K562 (cell line): ENCODE results near the gene NACAD.

Source experiments
- CTCF ChIP-seq, 3 experiments: IDR thresholded peaks in 2 of 3; conservative IDR thresholded peaks in 1 of 3; 2 replicates each; pipeline ENCODE4 v1.5.1; 2011 to 2012; ENCODE audit warnings: low read length in 3 of 3, mild to moderate bottlenecking in 3 of 3, control low read depth in 2 of 3, improper control_type of control experiment in 1 of 3, inconsistent platforms in 1 of 3, low read depth in 1 of 3, mixed read lengths in 1 of 3, moderate library complexity in 1 of 3; ENCODE audit not compliant: insufficient read depth in 2 of 3
- PHF21A ChIP-seq: fragments of 450-650 bp; IDR thresholded peaks from 2 replicates; pipeline ENCODE4 v1.6.1; 2017; ENCODE audit warnings: low read depth, borderline replicate concordance
- ZBTB49 ChIP-seq: sonication (generic); formaldehyde crosslinking; IDR thresholded peaks from 2 replicates; pipeline ENCODE4 v1.8.0; 2022; ENCODE audit warnings: missing genetic modification reagents, mild to moderate bottlenecking, borderline replicate concordance
- TF ChIP-seq, protein P1 (sequence below), 2 experiments: fragments of 450-650 bp in 1 of 2; sonication (generic) in 1 of 2; formaldehyde crosslinking in 1 of 2; IDR thresholded peaks; 2 replicates each; pipeline versions ENCODE4 v1.7.1 to v1.9.0; 2016 to 2022; ENCODE audit warnings: inconsistent platforms in 1 of 2, mild to moderate bottlenecking in 1 of 2, missing genetic modification reagents in 1 of 2

- 0 out of 6 replicates have a peak, but pooled peaks of 1 of the 3 experiments have one; percentile 19 for TF ChIP-seq CTCF (IDR thresholded peaks at IDR 0.05 in 2 of 3, conservative IDR thresholded peaks at IDR 0.05 in 1 of 3; ENCODE audit: insufficient read depth in 2 of 3, low read depth in 1 of 3, low read length in 3 of 3)
- no peak for TF ChIP-seq PHF21A
- TF ChIP-seq ZBTB49 (CRISPR knock-in tag), result no peak
- TF ChIP-seq, protein P1, sequence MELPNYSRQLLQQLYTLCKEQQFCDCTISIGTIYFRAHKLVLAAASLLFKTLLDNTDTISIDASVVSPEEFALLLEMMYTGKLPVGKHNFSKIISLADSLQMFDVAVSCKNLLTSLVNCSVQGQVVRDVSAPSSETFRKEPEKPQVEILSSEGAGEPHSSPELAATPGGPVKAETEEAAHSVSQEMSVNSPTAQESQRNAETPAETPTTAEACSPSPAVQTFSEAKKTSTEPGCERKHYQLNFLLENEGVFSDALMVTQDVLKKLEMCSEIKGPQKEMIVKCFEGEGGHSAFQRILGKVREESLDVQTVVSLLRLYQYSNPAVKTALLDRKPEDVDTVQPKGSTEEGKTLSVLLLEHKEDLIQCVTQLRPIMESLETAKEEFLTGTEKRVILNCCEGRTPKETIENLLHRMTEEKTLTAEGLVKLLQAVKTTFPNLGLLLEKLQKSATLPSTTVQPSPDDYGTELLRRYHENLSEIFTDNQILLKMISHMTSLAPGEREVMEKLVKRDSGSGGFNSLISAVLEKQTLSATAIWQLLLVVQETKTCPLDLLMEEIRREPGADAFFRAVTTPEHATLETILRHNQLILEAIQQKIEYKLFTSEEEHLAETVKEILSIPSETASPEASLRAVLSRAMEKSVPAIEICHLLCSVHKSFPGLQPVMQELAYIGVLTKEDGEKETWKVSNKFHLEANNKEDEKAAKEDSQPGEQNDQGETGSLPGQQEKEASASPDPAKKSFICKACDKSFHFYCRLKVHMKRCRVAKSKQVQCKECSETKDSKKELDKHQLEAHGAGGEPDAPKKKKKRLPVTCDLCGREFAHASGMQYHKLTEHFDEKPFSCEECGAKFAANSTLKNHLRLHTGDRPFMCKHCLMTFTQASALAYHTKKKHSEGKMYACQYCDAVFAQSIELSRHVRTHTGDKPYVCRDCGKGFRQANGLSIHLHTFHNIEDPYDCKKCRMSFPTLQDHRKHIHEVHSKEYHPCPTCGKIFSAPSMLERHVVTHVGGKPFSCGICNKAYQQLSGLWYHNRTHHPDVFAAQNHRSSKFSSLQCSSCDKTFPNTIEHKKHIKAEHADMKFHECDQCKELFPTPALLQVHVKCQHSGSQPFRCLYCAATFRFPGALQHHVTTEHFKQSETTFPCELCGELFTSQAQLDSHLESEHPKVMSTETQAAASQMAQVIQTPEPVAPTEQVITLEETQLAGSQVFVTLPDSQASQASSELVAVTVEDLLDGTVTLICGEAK (IDR thresholded peaks at IDR 0.05), result no peak
- TF ChIP-seq, protein P1 (CRISPR knock-in tag; IDR thresholded peaks at IDR 0.05), result no peak
Observed at GRCh38 chr7:45069444-45070253, 19.1 kb downstream of the NACAD start.
